Activated T-helper 1 cell treated with anti-CD3 and anti-CD28 coated beads, Interleukin-12 subunit alpha, Interleukin-12 subunit beta, Interleukin-2, Interleukin-4 antibody, amounts not matched to agents 30 ng/mL and 10 ng/mL and 1 ng/mL, durations not matched to agents 14 hours and 24 hours and 36 hours (primary cell): ENCODE data around the gene THSD4. TPM values are rescaled to one million over a fixed set of nuclear protein-coding genes. Genes with fewer than 3 reads are reported as not detected.

Experiments
- DNase-seq: peaks from one replicate; pipeline ENCODE4 v3.0.0; 2021; ENCODE audit warnings: low spot score
- H3K27ac Mint-ChIP-seq: one replicate; pipeline ENCODE4 v1.8.0; 2021; ENCODE audit warnings: mild to moderate bottlenecking, mixed read lengths
- H3K27me3 Mint-ChIP-seq: one replicate; pipeline ENCODE4 v1.8.0; 2022; ENCODE audit warnings: mild to moderate bottlenecking, moderate library complexity, mixed read lengths; ENCODE audit not compliant: insufficient read depth
- H3K36me3 Mint-ChIP-seq: one replicate; pipeline ENCODE4 v1.8.0; 2021; ENCODE audit warnings: low read depth, mixed read lengths
- H3K4me1 Mint-ChIP-seq: one replicate; pipeline ENCODE4 v1.8.0; 2021; ENCODE audit warnings: low read depth, mixed read lengths
- H3K4me3 Mint-ChIP-seq: one replicate; pipeline ENCODE4 v1.8.0; 2021; ENCODE audit warnings: mild to moderate bottlenecking, moderate library complexity, mixed read lengths
- H3K9me3 Mint-ChIP-seq: one replicate; pipeline ENCODE4 v1.8.0; 2021; ENCODE audit warnings: mixed read lengths
- intact Hi-C: fragments of 100-400 bp; cut with micrococcal nuclease; formaldehyde crosslinking; loops from one replicate; pipeline ENCODE4 v1.15.1; 2024
- total RNA-seq: library from RNA; stranded (reverse); gene quantifications from 2 replicates; pipeline ENCODE4 v1.2.3, GENCODE V29; 2022

The THSD4 gene
- total RNA-seq, 1 donor from 2014 or later, result not detected

DNA sequence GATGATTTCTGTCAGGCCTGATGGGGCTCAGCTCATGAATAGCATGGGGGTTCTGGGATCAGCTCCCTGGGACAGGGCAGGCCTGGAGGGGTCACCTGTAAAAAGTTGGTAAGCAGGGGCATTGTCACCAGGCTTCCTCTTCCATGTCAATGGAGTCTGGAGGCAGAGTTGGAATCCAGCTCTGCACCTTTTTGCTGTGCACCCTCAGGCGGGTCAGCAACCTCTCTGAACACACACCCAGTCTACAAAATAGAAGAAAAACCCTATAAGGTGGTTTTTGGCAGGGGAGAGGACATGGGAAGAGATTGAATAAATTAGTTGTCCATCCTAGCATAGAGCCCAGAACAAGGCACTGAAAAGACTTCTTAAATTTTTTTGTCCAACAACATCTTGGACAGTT, 617.9 kb downstream of the THSD4 start:
- no peaks in the 10 kb centered on the region for H3K4me1 Mint-ChIP-seq
- no peaks in the 10 kb centered on the region for H3K36me3 Mint-ChIP-seq
- no peak overlapping the region for H3K27ac Mint-ChIP-seq
- H3K27me3 Mint-ChIP-seq, result peaks cover 3% of the 10 kb centered on the region
- no peak overlapping the region for H3K4me3 Mint-ChIP-seq
- no peaks in the 10 kb centered on the region for H3K9me3 Mint-ChIP-seq
- DNase-seq, result no peak
- intact Hi-C loops, result no loop called here

DNA sequence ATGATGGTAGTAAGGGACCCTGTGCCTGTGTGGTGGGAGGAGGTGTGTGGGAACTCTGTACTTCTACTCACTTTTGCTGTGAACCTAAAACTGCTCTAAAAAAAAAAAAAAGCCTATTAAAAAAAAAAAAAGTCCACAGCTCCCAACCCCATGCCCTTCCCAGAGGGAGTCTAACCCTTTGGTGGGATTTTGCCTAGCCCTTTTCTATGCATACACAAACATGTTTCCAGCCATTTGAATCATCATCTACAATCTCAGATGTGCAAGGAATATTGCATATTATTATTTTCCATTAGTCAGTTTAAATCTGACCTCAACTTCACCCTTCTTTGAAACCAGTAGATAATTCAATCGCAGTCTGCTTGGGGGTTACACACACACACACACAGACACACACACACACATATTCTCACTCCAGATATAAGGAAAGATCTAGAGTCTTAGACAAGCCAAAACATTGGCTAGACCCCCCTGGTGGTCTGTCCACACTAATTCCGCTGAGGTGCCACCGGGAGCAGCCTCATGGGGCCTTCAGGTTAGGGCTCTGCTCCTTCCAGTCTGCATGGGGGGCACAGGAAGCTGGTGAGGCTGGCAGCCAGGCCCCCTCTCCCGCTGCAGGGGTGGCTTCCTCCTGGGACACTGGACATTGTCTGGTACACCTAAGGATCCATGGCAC, 619.6 kb downstream of the THSD4 start:
- Mint-ChIP-seq H3K36me3 (no peaks in the 10 kb centered on the region), H3K4me3 (no peak overlapping the region), H3K4me1 (no peaks in the 10 kb centered on the region), H3K27me3 (peaks cover 3% of the 10 kb centered on the region), H3K27ac (no peak overlapping the region), H3K9me3 (no peaks in the 10 kb centered on the region)
- no peak for DNase-seq
- intact Hi-C loops, result no loop called here

DNA sequence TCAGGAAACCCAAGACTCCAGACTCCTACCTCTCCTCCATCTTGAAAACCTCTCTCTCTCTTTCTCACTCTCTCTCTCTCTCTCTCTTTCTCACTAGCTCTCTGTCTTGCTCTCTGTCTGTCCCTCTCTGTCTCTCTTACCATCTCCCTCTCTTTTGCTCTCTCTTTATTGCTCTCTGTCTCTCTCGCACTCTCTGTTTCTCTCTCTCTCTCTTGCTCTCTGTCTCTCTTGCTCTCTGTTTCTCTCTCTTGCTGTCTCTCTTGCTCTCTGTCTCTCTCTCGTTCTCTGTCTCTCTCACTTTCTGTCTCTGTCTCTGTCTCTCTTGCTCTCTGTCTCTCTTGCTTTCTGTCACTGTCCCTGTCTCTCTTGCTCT, 620.1 kb downstream of the THSD4 start:
- intact Hi-C loops, result no loop called here
- Mint-ChIP-seq H3K4me3 (no peak overlapping the region), H3K9me3 (no peaks in the 10 kb centered on the region), H3K36me3 (no peaks in the 10 kb centered on the region), H3K27ac (no peak overlapping the region), H3K4me1 (no peaks in the 10 kb centered on the region), H3K27me3 (peaks cover 3% of the 10 kb centered on the region)
- DNase-seq, result no peak

DNA sequence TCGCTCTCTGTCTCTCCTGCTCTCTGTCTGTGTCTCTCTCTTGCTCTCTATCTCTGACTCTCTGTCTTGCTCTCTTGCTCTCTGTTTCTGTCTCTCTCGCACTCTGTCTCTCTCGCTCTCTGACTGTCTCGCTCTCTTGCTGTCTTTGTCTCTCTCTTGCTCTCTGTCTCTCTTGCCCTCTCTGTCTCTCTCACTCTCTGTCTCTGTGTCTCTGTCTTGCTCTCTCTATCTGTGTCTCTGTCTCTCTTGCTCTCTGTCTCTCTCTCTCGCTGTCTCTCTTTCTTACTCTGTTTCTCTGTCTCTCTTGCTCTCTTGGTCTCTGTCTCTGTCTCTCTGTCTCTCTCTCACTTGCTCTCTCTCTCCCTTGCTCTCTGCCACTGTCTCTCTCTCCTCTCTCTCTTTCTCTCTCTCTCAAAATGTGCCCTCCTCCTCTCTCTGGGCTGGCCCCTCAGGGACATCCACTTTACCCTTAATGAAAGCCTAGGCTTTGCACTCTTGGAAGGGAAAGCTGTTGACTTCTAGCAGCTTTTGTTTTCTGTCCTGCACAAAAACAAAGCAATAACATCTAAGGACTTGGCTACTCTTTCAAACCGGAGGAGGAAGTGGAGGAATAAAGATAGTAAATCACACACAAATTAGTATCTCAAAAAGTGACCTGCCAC, 621.1 kb downstream of the THSD4 start:
- no peak for DNase-seq
- Mint-ChIP-seq H3K36me3 (no peaks in the 10 kb centered on the region), H3K27me3 (peaks cover 3% of the 10 kb centered on the region), H3K4me3 (no peak overlapping the region), H3K27ac (no peak overlapping the region), H3K9me3 (no peaks in the 10 kb centered on the region), H3K4me1 (no peaks in the 10 kb centered on the region)
- intact Hi-C loops, result no loop called here

DNA sequence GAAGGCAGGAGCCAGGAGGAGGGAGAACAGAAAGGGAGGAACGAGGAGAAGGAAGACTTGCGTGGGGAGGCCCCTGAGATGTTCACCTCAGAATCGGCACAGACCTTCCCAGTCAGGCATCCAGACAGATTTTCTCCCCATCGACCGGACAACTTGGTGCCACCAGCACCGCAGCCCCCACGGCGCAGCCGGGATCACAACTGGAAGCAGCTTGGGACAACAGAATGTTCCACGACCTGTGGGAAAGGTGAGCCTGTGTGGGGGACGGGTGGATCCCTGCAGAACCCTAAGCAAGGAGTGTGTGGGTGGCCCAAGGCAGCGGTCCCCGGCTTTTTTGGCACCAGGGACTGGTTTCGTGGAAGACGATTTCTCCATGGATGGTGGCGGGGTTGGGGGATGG, 622.5 kb downstream of the THSD4 start:
- no peak overlapping the region for H3K4me3 Mint-ChIP-seq
- no peaks in the 10 kb centered on the region for H3K9me3 Mint-ChIP-seq
- no peak overlapping the region for H3K27ac Mint-ChIP-seq
- peaks cover 6% of the 10 kb centered on the region for H3K27me3 Mint-ChIP-seq
- no peak for DNase-seq
- intact Hi-C loops, result no loop called here
- no peaks in the 10 kb centered on the region for H3K36me3 Mint-ChIP-seq
- no peaks in the 10 kb centered on the region for H3K4me1 Mint-ChIP-seq

DNA sequence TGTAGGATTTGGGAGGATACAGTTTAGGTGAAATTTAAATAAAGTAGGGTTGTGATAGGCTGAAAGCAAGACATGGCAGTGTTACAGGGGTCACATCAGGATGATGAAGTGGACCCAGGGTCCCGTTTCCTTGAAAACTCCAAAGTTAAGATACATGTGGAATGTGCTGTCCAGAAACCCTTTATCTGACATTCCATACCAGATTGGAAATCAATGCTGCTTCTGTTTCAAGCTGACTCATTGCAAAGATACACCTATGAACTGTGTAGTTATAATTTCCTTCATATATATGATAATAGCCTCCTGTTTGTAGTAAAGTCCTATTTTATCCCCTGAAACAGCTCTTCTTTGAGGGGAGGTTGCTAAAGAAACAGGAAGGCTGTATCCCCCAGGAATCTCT, 624.1 kb downstream of the THSD4 start:
- Mint-ChIP-seq H3K27ac (no peak overlapping the region), H3K36me3 (no peaks in the 10 kb centered on the region), H3K4me3 (no peak overlapping the region), H3K4me1 (no peaks in the 10 kb centered on the region), H3K27me3 (peaks cover 5% of the 10 kb centered on the region), H3K9me3 (no peaks in the 10 kb centered on the region)
- intact Hi-C loops, result no loop called here
- no peak for DNase-seq

DNA sequence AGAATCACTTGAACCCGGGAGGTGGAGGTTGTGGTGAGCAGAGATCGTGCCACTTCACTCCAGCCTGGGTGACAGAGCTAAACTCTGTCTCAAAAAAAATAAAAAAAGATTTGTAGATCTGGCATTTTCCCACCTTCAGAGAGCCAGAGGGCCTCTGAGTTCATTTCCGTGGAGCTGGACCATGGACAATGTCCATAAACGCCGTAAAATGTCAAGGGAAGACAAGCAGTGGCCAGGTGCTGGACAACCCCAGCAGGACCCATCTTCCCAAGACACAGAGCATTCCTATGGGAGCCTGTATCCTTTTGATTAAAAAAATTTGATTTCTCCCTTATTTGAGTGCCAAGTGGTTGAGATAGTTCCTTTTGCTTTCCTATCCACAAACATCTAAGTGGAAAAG, 627.7 kb downstream of the THSD4 start:
- intact Hi-C loops, result no loop called here
- Mint-ChIP-seq H3K4me3 (no peak overlapping the region), H3K36me3 (no peaks in the 10 kb centered on the region), H3K4me1 (no peaks in the 10 kb centered on the region), H3K27me3 (peaks cover 5% of the 10 kb centered on the region), H3K27ac (no peak overlapping the region), H3K9me3 (no peaks in the 10 kb centered on the region)
- no peak for DNase-seq

DNA sequence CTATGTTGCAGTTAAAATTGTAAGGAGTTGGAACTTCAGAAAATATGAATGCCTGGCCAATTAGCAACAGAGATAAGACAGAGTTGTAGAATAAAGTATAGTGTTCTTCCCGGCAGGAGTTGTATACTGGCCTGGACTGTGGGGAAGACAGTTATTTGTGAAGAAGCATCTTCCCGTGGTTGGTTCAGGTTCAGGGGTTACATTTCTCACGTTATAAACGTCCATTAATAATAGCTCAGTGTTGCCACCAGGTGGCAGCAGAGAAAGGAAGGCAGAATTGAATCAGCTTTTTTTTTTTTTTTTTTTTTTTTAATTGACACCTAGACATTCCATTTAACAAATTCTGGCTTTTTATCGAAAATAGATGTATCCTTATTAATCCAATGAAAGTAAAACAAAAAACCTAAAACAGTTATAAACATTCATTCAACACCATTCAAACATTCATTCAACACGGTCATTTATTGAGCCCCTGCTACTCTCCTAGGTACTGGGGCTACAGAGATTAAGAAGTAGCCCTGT, 628.7 kb downstream of the THSD4 start:
- Mint-ChIP-seq H3K36me3 (no peaks in the 10 kb centered on the region), H3K4me3 (no peak overlapping the region), H3K27ac (no peak overlapping the region), H3K4me1 (no peaks in the 10 kb centered on the region), H3K27me3 (peaks cover 5% of the 10 kb centered on the region), H3K9me3 (no peaks in the 10 kb centered on the region)
- DNase-seq, result peak; percentile 11
- intact Hi-C loops, result loop anchor here (1.0 kb wide), 2 partner anchors 57 to 412 kb away; no protein-coding TSS in a partner anchor

DNA sequence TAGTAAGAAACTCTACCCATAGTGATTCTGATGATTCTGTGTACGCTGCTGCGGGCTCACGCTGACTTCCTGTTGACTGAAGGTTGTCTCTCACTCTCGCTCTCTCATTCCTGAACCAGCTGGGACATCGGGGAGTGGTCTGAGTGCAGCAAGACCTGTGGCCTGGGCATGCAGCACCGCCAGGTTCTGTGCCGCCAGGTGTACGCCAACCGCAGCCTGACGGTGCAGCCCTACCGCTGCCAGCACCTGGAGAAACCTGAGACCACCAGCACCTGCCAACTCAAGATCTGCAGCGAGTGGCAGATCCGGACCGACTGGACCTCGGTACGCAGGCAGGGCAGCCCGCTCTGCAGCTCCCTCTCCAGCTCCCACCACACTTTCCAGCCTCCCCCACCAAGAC, 631.4 kb downstream of the THSD4 start:
- Mint-ChIP-seq H3K36me3 (no peaks in the 10 kb centered on the region), H3K9me3 (no peaks in the 10 kb centered on the region), H3K4me3 (no peak overlapping the region), H3K4me1 (no peaks in the 10 kb centered on the region), H3K27ac (no peak overlapping the region), H3K27me3 (peaks cover 7% of the 10 kb centered on the region)
- intact Hi-C loops, result no loop called here
- DNase-seq, result no peak

DNA sequence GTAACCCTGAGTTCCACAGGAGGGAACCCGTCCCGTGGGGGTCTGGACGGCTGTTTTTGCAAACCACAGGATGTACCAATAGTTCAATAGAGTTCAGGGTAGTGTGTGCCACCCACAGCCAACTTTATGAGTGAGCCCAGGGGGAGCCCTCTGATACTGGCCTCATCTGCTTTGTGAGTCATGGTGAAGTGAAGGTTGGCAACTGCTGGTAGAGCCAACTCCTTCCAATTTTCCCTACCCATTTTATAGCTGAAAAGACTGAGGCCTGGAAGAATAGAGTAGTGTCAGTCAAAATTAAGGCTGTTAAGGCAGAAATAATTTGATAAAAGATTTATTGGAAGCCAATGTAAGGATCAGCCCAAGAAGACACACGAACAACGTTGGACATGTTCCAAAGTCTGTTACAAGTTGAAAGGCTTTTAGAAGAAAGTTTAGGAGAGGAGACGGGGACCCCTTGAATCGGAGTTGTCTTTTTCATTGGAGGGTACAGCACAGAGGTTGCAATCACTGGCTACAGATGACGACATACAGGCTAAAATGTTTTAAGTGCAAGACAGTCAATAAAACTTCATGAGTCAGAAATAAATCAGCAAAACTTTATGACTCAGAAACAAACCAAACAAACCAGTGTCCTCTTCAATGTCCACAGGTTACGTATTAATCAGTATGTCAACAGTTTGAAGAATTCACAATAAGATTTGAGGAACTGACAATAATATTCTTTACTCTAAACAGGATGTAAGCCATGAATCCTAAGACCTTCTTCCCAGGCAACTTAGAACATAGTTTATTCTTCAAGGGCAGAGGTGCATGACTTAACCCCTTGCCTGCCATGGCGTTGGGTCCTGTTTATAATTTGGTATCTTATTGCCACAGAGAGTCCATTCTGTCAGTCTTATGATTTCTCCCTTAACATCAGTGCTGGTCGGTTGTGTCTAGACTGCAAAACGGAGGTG, 632.1 kb downstream of the THSD4 start:
- DNase-seq, result no peak
- Mint-ChIP-seq H3K27ac (no peak overlapping the region), H3K4me1 (no peaks in the 10 kb centered on the region), H3K9me3 (no peaks in the 10 kb centered on the region), H3K4me3 (no peak overlapping the region), H3K27me3 (peaks cover 8% of the 10 kb centered on the region), H3K36me3 (no peaks in the 10 kb centered on the region)
- intact Hi-C loops, result no loop called here

DNA sequence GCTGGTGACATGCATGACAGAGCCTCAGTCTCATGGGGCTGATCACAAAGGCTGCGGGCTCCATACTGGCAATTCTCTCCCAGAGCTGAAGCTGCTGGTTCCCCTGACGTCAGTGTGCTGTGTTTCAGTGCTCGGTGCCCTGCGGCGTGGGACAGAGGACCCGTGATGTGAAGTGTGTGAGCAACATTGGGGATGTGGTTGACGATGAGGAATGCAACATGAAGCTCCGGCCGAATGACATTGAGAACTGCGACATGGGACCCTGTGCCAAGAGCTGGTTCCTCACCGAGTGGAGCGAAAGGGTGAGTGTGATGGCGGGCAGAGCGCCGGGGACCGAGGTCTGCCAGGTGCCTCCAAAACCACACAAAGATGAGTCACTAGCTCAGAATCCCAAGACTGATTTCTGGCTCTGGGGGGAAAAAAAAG, 633.0 kb downstream of the THSD4 start:
- intact Hi-C loops, result no loop called here
- no peak for DNase-seq
- no peaks in the 10 kb centered on the region for H3K36me3 Mint-ChIP-seq
- H3K27me3 Mint-ChIP-seq, result peaks cover 12% of the 10 kb centered on the region
- no peak overlapping the region for H3K4me3 Mint-ChIP-seq
- no peaks in the 10 kb centered on the region for H3K4me1 Mint-ChIP-seq
- H3K27ac Mint-ChIP-seq, result no peak overlapping the region
- no peaks in the 10 kb centered on the region for H3K9me3 Mint-ChIP-seq

DNA sequence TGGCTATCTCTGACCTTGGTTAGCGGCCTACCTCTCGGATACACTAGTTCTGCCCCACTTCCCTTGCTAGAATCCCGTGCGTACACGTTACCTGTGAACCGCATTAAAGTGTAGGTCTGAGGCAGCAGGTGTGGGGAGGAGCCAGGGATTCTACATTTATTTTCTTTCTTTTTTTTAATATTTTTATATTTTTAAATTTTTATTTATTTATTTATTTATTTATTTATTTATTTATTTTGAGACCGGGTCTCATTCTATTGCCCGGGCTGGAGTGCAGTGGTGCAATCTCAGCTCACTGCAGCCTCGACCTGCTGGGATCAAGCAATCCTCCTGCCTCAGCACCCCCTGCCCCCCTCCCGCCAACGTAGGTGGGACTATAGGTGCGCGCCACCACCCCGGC, 634.2 kb downstream of the THSD4 start:
- intact Hi-C loops, result no loop called here
- H3K4me1 Mint-ChIP-seq, result no peaks in the 10 kb centered on the region
- no peak for DNase-seq

DNA sequence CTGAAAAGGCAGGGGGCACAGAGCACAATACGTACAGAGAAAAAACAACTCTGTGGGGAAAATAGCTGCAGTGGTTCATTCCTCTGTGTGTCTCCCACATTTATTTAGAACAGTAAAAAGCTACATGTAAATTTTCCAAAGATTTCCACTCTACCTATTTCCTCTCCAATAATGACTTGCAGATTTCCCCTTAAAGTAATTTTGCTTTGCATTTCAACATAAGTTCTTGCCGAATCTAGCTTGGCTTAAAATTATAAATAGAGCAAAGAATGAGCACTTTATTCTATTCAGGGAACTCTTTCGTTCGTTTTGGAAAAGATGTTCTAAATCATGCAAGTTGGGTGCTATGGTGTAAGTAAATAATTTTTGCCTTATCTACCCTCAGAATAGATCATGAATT, 636.9 kb downstream of the THSD4 start:
- Mint-ChIP-seq H3K9me3 (no peaks in the 10 kb centered on the region), H3K36me3 (no peaks in the 10 kb centered on the region), H3K27ac (no peak overlapping the region), H3K27me3 (peaks cover 11% of the 10 kb centered on the region), H3K4me3 (no peak overlapping the region), H3K4me1 (no peaks in the 10 kb centered on the region)
- intact Hi-C loops, result no loop called here
- DNase-seq, result no peak

More for the DNA sequence above, 634.2 kb downstream of the THSD4 start:
- Mint-ChIP-seq H3K27me3 (peaks cover 12% of the 10 kb centered on the region), H3K27ac (no peak overlapping the region), H3K9me3 (no peaks in the 10 kb centered on the region), H3K36me3 (no peaks in the 10 kb centered on the region), H3K4me3 (no peak overlapping the region)
